ENCODE measurements around the gene SYCP2.

GRCh38 chr20:59821788-59822187 lies 111.6 kb downstream of the SYCP2 start:
- TF ChIP-seq CTCF (IDR thresholded peaks at IDR 0.05; ENCODE audit: poor library complexity) (no peak), EZH2phosphoT487 (IDR thresholded peaks at IDR 0.05; ENCODE audit: low read depth, severe bottlenecking, unreplicated experiment) (no peak)
